ENCODE results near the gene CATSPER1.
A peak's percentile ranks its signal among the peaks of the same experiment; 100 is the strongest.
"Not testable (repeated sequence)": the region's sequence is repeated elsewhere in the genome, so short reads cannot be mapped to it uniquely, and the experiment has no call there.

CATSPER1 gene

GRCh38 chr11:66047541-66048365 is 21.5 kb upstream of the CATSPER1 start:
- peaks cover 22 to 25% of the 10 kb centered on the region in 2 donors for H3K4me1 Mint-ChIP-seq (ENCODE audit: low read depth in 2 of 2)
- H3K27me3 Mint-ChIP-seq: peaks cover 0 to 8% of the 10 kb centered on the region in 2 donors
- DNase-seq: no peak
- peaks cover 14% of the 10 kb centered on the region for H3K36me3 Mint-ChIP-seq (ENCODE audit: insufficient read depth)
- H3K27ac Mint-ChIP-seq: peak overlapping the region in 1 of 2 donors; percentile 31
- no peaks in the 10 kb centered on the region for H3K9me3 Mint-ChIP-seq
- no peak overlapping the region for H3K4me3 Mint-ChIP-seq
- ATAC-seq (replicated peaks): no peak

GRCh38 chr11:66046901-66047300 is 20.6 kb upstream of the CATSPER1 start:
- Mint-ChIP-seq H3K9me3 (no peaks in the 10 kb centered on the region), H3K27me3 (peaks cover 0 to 8% of the 10 kb centered on the region in 2 donors), H3K4me3 (no peak overlapping the region), H3K27ac (no peak overlapping the region), H3K36me3 (ENCODE audit: insufficient read depth) (peaks cover 7% of the 10 kb centered on the region), H3K4me1 (ENCODE audit: low read depth in 2 of 2) (peaks cover 17 to 20% of the 10 kb centered on the region in 2 donors)
- ATAC-seq (replicated peaks) (no peak), DNase-seq (no peak)

GRCh38 chr11:66045177-66045639 is 18.9 kb upstream of the CATSPER1 start:
- Mint-ChIP-seq H3K36me3 (ENCODE audit: insufficient read depth) (peaks cover 7% of the 10 kb centered on the region), H3K4me1 (ENCODE audit: low read depth in 2 of 2) (peaks cover 10 to 17% of the 10 kb centered on the region in 2 donors), H3K4me3 (peak overlapping the region in 1 of 2 donors; percentile 45), H3K27ac (peak overlapping the region; percentile 55 to 83), H3K9me3 (no peaks in the 10 kb centered on the region), H3K27me3 (peaks cover 0 to 10% of the 10 kb centered on the region in 2 donors)
- DNase-seq (peak; percentile 82 to 86 (median 83)), ATAC-seq (replicated peaks) (peak; percentile 96)

- H3K27ac Mint-ChIP-seq: peak overlapping the region; percentile 42 to 83
- H3K27me3 Mint-ChIP-seq: peaks cover 0 to 15% of the 10 kb centered on the region in 2 donors
- DNase-seq (no peak), ATAC-seq (replicated peaks) (peak; percentile 65)
- H3K36me3 Mint-ChIP-seq (ENCODE audit: insufficient read depth): peaks cover 7% of the 10 kb centered on the region
- H3K4me1 Mint-ChIP-seq (ENCODE audit: low read depth in 2 of 2): peaks cover 10 to 17% of the 10 kb centered on the region in 2 donors
- H3K4me3 Mint-ChIP-seq: peak overlapping the region in 1 of 2 donors; percentile 45
- H3K9me3 Mint-ChIP-seq: no peaks in the 10 kb centered on the region
These were observed 18.5 kb upstream of the CATSPER1 start for GRCh38 chr11:66044757-66045156.

- H3K36me3 Mint-ChIP-seq (ENCODE audit: insufficient read depth): peaks cover 7% of the 10 kb centered on the region
- no peaks in the 10 kb centered on the region for H3K9me3 Mint-ChIP-seq
- H3K4me3 Mint-ChIP-seq: no peak overlapping the region
- ATAC-seq (replicated peaks) (no peak), DNase-seq (no peak)
- H3K27me3 Mint-ChIP-seq: peaks cover 0 to 18% of the 10 kb centered on the region in 2 donors
- H3K4me1 Mint-ChIP-seq (ENCODE audit: low read depth in 2 of 2): peaks cover 10 to 15% of the 10 kb centered on the region in 2 donors
- no peak overlapping the region for H3K27ac Mint-ChIP-seq
These were observed 17.0 kb upstream of the CATSPER1 start for GRCh38 chr11:66042996-66043906.

GRCh38 chr11:66042227-66042995 is 16.1 kb upstream of the CATSPER1 start:
- Mint-ChIP-seq H3K27ac (no peak overlapping the region), H3K36me3 (ENCODE audit: insufficient read depth) (peaks cover 7% of the 10 kb centered on the region), H3K27me3 (peaks cover 0 to 21% of the 10 kb centered on the region in 2 donors), H3K4me3 (no peak overlapping the region), H3K4me1 (ENCODE audit: low read depth in 2 of 2) (peaks cover 10 to 15% of the 10 kb centered on the region in 2 donors), H3K9me3 (no peaks in the 10 kb centered on the region)
- no peak for ATAC-seq (replicated peaks)
- DNase-seq: no peak

GRCh38 chr11:66039765-66040164 is 13.5 kb upstream of the CATSPER1 start:
- Mint-ChIP-seq H3K4me1 (ENCODE audit: low read depth in 2 of 2) (peaks cover 4% of the 10 kb centered on the region in 2 donors), H3K27ac (no peak overlapping the region), H3K4me3 (no peak overlapping the region), H3K27me3 (peaks cover 6 to 33% of the 10 kb centered on the region in 2 donors), H3K9me3 (no peaks in the 10 kb centered on the region), H3K36me3 (ENCODE audit: insufficient read depth) (peaks cover under 1% of the 10 kb centered on the region)
- ATAC-seq (replicated peaks) (no peak), DNase-seq (no peak)

GRCh38 chr11:66037327-66037726 is 11.0 kb upstream of the CATSPER1 start:
- ATAC-seq (replicated peaks) (no peak), DNase-seq (no peak)
- H3K27ac Mint-ChIP-seq: no peak overlapping the region
- H3K4me3 Mint-ChIP-seq: no peak overlapping the region
- no peaks in the 10 kb centered on the region for H3K4me1 Mint-ChIP-seq (ENCODE audit: low read depth in 2 of 2)
- no peaks in the 10 kb centered on the region for H3K36me3 Mint-ChIP-seq (ENCODE audit: insufficient read depth)
- H3K27me3 Mint-ChIP-seq: peaks cover 9 to 39% of the 10 kb centered on the region in 2 donors
- no peaks in the 10 kb centered on the region for H3K9me3 Mint-ChIP-seq

GRCh38 chr11:66036334-66036710 is 10.0 kb upstream of the CATSPER1 start:
- no peak for DNase-seq
- Mint-ChIP-seq H3K27ac (no peak overlapping the region), H3K4me1 (ENCODE audit: low read depth in 2 of 2) (no peaks in the 10 kb centered on the region)

GRCh38 chr11:66035653-66036333 is 9.5 kb upstream of the CATSPER1 start:
- no peaks in the 10 kb centered on the region for H3K9me3 Mint-ChIP-seq
- ATAC-seq (replicated peaks): no peak
- DNase-seq: no peak
- H3K27me3 Mint-ChIP-seq: peaks cover 9 to 39% of the 10 kb centered on the region in 2 donors
- H3K36me3 Mint-ChIP-seq (ENCODE audit: insufficient read depth): peaks cover 2% of the 10 kb centered on the region
- no peaks in the 10 kb centered on the region for H3K4me1 Mint-ChIP-seq (ENCODE audit: low read depth in 2 of 2)
- H3K4me3 Mint-ChIP-seq: no peak overlapping the region
- no peak overlapping the region for H3K27ac Mint-ChIP-seq

More at GRCh38 chr11:66036334-66036710, 10.0 kb upstream of the CATSPER1 start:
- ATAC-seq (replicated peaks): no peak
- Mint-ChIP-seq H3K9me3 (no peaks in the 10 kb centered on the region), H3K27me3 (peaks cover 9 to 39% of the 10 kb centered on the region in 2 donors), H3K4me3 (no peak overlapping the region), H3K36me3 (ENCODE audit: insufficient read depth) (peaks cover 2% of the 10 kb centered on the region)

GRCh38 chr11:66032957-66033735 is 6.9 kb upstream of the CATSPER1 start:
- no peaks in the 10 kb centered on the region for H3K9me3 Mint-ChIP-seq
- no peak overlapping the region for H3K4me3 Mint-ChIP-seq
- H3K36me3 Mint-ChIP-seq (ENCODE audit: insufficient read depth): peaks cover 2% of the 10 kb centered on the region
- no peak for DNase-seq
- ATAC-seq (replicated peaks): no peak
- H3K27me3 Mint-ChIP-seq: peaks cover 9 to 23% of the 10 kb centered on the region in 2 donors
- no peaks in the 10 kb centered on the region for H3K4me1 Mint-ChIP-seq (ENCODE audit: low read depth in 2 of 2)
- no peak overlapping the region for H3K27ac Mint-ChIP-seq

- Mint-ChIP-seq H3K27ac (peak overlapping the region in 1 of 2 donors; percentile 56), H3K27me3 (peaks cover 4 to 19% of the 10 kb centered on the region in 2 donors)
- not testable (repeated sequence) for ATAC-seq (replicated peaks); H3K9me3 Mint-ChIP-seq; H3K4me3 Mint-ChIP-seq; H3K36me3 Mint-ChIP-seq (ENCODE audit: insufficient read depth); DNase-seq; H3K4me1 Mint-ChIP-seq (ENCODE audit: low read depth in 2 of 2)
These were observed 3.2 kb downstream of the CATSPER1 start for GRCh38 chr11:66023186-66023440.

Measured in effector memory CD8-positive, alpha-beta T cell (primary cell).